Measurements from ENCODE around the gene NPTX1. TPM values are rescaled to one million over a fixed set of nuclear protein-coding genes. Genes with fewer than 3 reads are reported as not detected.

NPTX1 gene
- total and polyA plus RNA-seq, 2 of the 13 experiments (the other 11 are each of a cell fraction or from before 2014, with no cell fraction given) = 0.01 TPM; not detected in 1

DNA sequence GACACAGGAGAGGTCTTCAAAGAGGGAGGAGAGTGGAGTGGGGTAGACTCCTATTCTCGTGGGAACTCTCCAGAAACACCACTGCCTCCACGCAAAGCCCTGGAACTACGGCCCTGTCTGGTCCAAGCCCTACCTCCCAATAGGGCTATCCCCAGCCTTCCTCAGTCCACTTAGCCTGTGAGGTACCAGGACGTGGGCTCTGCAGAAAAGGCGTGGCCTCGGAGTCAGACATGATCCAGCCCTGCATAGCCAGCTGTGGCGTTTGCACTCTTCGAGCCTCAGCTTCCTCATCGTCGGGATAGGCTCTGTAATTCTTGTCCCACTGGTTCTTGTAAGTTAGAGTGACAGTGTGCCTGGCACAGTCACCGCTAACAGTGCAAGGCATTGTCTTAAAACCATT is 47.6 kb downstream of the NPTX1 start:
- intact Hi-C loops (cut with micrococcal nuclease; ENCODE audit: unreplicated experiment) = loop anchor here (5.0 kb wide), 2 partner anchors 224 to 549 kb away; no protein-coding TSS in a partner anchor
- Histone ChIP-seq H2AFZ (ENCODE audit: low read length) (no peak overlapping the region), H3K27me3 (ENCODE audit: control insufficient read depth in 1 of 2, insufficient read depth in 2 of 2, low read length in 2 of 2) (no peaks in the 10 kb centered on the region), H3K9ac (ENCODE audit: insufficient read depth, low read depth, low read length) (no peak overlapping the region), H3K4me2 (ENCODE audit: low read depth, low read length) (no peak overlapping the region), H4K20me1 (ENCODE audit: insufficient read depth, low read length) (no peaks in the 10 kb centered on the region; the same call in 1 of the 2 replicates), H3K79me2 (ENCODE audit: insufficient read depth, low read length) (no peaks in the 10 kb centered on the region), H3K4me3 (replicated peaks in 1 of 3; ENCODE audit: insufficient read depth in 1 of 3, low read depth in 2 of 3, low read length in 3 of 3) (no peak overlapping the region), H3K4me1 (ENCODE audit: insufficient read depth, low read length) (no peaks in the 10 kb centered on the region), H3K27ac (ENCODE audit: extremely low read length, insufficient read depth, low read length) (no peak overlapping the region), H3K9me3 (ENCODE audit: low read length) (no peaks in the 10 kb centered on the region), H3K36me3 (replicated peaks in 1 of 2; ENCODE audit: control insufficient read depth in 1 of 2, insufficient read depth in 2 of 2, low read length in 2 of 2) (no peaks in the 10 kb centered on the region)
- ChIA-PET POLR2A (no interaction called here), CTCF (ENCODE audit: low intra/inter-chr PET ratio, low total read pairs) (interaction anchor here (5.9 kb wide), 1 partner anchor 147 kb away, joined by 114 read pairs; no protein-coding TSS in a partner anchor)
- TF ChIP-seq JARID2 (CRISPR knock-in tag; IDR thresholded peaks at IDR 0.05; ENCODE audit: insufficient replicate concordance) (no peak), ZGPAT (CRISPR knock-in tag; IDR thresholded peaks at IDR 0.05) (no peak), GZF1 (CRISPR knock-in tag; IDR thresholded peaks at IDR 0.05) (no peak), SIX1 (CRISPR knock-in tag; IDR thresholded peaks at IDR 0.05; ENCODE audit: borderline replicate concordance) (no peak), SNAPC2 (CRISPR knock-in tag; IDR thresholded peaks at IDR 0.05) (no peak), TARDBP (CRISPR knock-in tag; IDR thresholded peaks at IDR 0.05) (no peak)
- TF ChIP-seq, protein P1, sequence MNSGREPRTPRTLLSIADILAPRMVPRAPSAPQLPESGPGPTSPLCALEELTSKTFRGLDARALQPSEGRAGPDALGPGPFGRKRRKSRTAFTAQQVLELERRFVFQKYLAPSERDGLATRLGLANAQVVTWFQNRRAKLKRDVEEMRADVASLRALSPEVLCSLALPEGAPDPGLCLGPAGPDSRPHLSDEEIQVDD (CRISPR knock-in tag; IDR thresholded peaks at IDR 0.05; ENCODE audit: borderline replicate concordance) = no peak
- TF ChIP-seq, protein P2, sequence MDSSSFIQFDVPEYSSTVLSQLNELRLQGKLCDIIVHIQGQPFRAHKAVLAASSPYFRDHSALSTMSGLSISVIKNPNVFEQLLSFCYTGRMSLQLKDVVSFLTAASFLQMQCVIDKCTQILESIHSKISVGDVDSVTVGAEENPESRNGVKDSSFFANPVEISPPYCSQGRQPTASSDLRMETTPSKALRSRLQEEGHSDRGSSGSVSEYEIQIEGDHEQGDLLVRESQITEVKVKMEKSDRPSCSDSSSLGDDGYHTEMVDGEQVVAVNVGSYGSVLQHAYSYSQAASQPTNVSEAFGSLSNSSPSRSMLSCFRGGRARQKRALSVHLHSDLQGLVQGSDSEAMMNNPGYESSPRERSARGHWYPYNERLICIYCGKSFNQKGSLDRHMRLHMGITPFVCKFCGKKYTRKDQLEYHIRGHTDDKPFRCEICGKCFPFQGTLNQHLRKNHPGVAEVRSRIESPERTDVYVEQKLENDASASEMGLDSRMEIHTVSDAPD (CRISPR knock-in tag; IDR thresholded peaks at IDR 0.05) = no peak
- WGBS (ENCODE audit: low lambda C conversion rate) = 84% methylated on average over 11 of the region's 11 CpGs
- DNase-seq (ENCODE audit: low spot score) (no peak), FAIRE-seq (no peak), ATAC-seq (no peak)
- BruUV-seq (replicated peaks) = no TSS peak
- in situ Hi-C loops (cut with HindIII; ENCODE audit: extremely low pct_ligation_motif_present, low pct_unique_long_range_greater_than_20kb) = loop anchor here (5.0 kb wide), 3 partner anchors 79 to 554 kb away; no protein-coding TSS in a partner anchor
